Testis (tissue), 3 donors: ENCODE measurements around the gene NCK2. TPM values are rescaled to one million over a fixed set of nuclear protein-coding genes. Genes with fewer than 3 reads are reported as not detected.

ENCODE experiments used
- DNase-seq: peaks from one replicate; pipeline ENCODE4 v3.0.0-alpha.2; 2019
- H3K27ac ChIP-seq, 2 donors: fragments of 200-600 bp; sonication (generic); one replicate each; pipeline ENCODE4 v1.5.1; 2019
- H3K27me3 ChIP-seq: fragments of 200-600 bp; sonication (generic); one replicate; pipeline ENCODE4 v1.5.1; 2019
- H3K36me3 ChIP-seq: fragments of 200-600 bp; sonication (generic); one replicate; pipeline ENCODE4 v1.5.1; 2017; ENCODE audit warnings: low read depth; ENCODE audit errors: missing control alignments
- H3K4me1 ChIP-seq: fragments of 200-600 bp; sonication (generic); one replicate; pipeline ENCODE4 v1.5.1; 2019
- H3K4me3 ChIP-seq, 2 donors: fragments of 200-600 bp; sonication (generic); one replicate each; pipeline ENCODE4 v1.5.1; 2017 to 2019
- H3K9me3 ChIP-seq: fragments of 200-600 bp; sonication (generic); one replicate; pipeline ENCODE4 v1.5.1; 2017
- POLR2A ChIP-seq: fragments of 450-650 bp; IDR thresholded peaks from one replicate; pipeline ENCODE4 v1.6.1; 2017; ENCODE audit warnings: antibody characterized with exemption, mild to moderate bottlenecking, moderate library complexity
- WGBS, 2 donors: methylation state at CpG; one replicate each; pipeline ENCODE4 v1.1.5; 2018; 5-methylcytosine and 5-hydroxymethylcytosine counted together
- intact Hi-C: fragments of 100-400 bp; cut with DNase I; formaldehyde crosslinking; loops from one replicate; pipeline ENCODE4 v1.15.1; 2023; ENCODE audit warnings: low total_unique reads
- polyA plus RNA-seq: library from polyadenylated mRNA; stranded (reverse); fragments of 350-450 nt; fragmentation: Illumina TruSeq; extraction: RNeasy Lipid Tissue Mini Kit (QIAGEN cat#74804); gene quantifications from one replicate; pipeline ENCODE4 v1.2.3, GENCODE V29; 2014; ENCODE audit warnings: low read depth, low replicate concordance; ENCODE audit not compliant: insufficient read depth
- total RNA-seq, 2 donors: library from RNA; depleted of rRNA; stranded (reverse); fragments of >200 nt; gene quantifications; one replicate each; pipeline ENCODE4 v1.2.3, GENCODE V29; 2016
- TF ChIP-seq, protein P1 (sequence below), 3 experiments: fragments of 450-650 bp in 2 of 3; fragments of 200-600 bp in 1 of 3; sonication (generic) in 1 of 3; IDR thresholded peaks; one replicate each; pipeline ENCODE4 v1.5.1; 2016 to 2019; ENCODE audit warnings: antibody characterized with exemption in 3 of 3, mild to moderate bottlenecking in 2 of 3, moderate library complexity in 1 of 3

The NCK2 gene
- total and polyA plus RNA-seq, 3 donors from 2014 or later, result 67.7 to 168 (median 105) TPM

DNA sequence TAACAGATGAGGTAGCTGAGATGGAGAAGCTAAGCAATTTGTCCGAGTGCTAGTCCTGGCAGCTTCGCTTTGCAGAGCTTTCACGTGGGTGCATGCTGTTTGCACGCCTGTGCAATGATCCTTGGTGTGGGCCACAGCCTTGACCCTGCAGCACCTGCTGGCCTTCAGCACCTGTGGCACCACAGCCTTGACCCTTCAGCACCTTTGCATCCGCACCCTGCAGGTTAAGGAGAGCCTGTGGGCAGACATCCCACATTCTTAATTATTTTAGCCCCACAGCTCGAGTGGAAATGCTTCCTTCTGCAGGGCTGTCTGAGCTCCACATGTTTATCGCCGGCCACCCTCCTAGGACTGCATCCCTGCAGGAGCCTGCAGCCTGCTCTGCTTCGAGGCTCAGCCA is 19.3 kb downstream of the NCK2 start:
- DNase-seq, result no peak
- H3K27me3 ChIP-seq, result no peaks in the 10 kb centered on the region
- TF ChIP-seq, protein P1, sequence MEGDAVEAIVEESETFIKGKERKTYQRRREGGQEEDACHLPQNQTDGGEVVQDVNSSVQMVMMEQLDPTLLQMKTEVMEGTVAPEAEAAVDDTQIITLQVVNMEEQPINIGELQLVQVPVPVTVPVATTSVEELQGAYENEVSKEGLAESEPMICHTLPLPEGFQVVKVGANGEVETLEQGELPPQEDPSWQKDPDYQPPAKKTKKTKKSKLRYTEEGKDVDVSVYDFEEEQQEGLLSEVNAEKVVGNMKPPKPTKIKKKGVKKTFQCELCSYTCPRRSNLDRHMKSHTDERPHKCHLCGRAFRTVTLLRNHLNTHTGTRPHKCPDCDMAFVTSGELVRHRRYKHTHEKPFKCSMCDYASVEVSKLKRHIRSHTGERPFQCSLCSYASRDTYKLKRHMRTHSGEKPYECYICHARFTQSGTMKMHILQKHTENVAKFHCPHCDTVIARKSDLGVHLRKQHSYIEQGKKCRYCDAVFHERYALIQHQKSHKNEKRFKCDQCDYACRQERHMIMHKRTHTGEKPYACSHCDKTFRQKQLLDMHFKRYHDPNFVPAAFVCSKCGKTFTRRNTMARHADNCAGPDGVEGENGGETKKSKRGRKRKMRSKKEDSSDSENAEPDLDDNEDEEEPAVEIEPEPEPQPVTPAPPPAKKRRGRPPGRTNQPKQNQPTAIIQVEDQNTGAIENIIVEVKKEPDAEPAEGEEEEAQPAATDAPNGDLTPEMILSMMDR (IDR thresholded peaks at IDR 0.05), result no peak
- no peak for TF ChIP-seq POLR2A
- intact Hi-C loops, result no loop called here
- no peak overlapping the region for H3K4me3 ChIP-seq
- 51 to 56% methylated on average over 6 to 9 of the region's 9 CpGs for WGBS, 2 donors
- no peaks in the 10 kb centered on the region for H3K9me3 ChIP-seq
- peaks cover 30% of the 10 kb centered on the region for H3K4me1 ChIP-seq
- no peaks in the 10 kb centered on the region for H3K36me3 ChIP-seq
- H3K27ac ChIP-seq, result no peak overlapping the region

- no peak for DNase-seq
- WGBS, 2 donors, result 88 to 89% methylated on average over 10 of the region's 10 CpGs
- no peaks in the 10 kb centered on the region for H3K9me3 ChIP-seq
These were observed 20.9 kb downstream of the NCK2 start for GRCh38 chr2:105765415-105766299.

DNA sequence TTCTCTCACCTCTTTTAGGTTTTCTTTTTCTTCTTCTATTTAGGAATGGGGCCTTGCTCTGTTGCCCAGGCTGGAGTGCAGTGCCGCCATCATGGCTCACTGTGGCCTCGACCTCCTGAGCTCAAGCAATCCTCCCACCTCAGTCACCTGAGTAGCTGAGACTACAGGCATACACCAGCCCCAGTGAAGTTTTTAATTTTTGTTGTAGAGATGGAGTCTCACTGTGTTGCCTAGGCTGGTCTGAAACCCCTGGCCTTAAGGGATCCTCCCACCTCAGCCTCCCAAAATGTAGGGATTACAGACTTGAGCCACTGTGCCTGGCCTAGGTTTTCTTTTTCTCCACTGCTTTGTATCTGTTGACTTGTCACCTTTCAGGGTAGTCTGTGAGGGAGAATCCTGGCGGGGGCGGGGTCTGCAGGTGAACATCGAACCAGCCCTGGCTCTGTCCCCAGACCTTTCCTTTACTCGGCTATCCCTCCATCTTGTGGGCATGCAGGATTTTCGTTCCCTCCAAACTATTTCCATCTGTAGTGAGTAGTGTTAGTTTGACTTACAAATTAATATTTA is 21.7 kb downstream of the NCK2 start:
- intact Hi-C loops, result no loop called here
- no peaks in the 10 kb centered on the region for H3K36me3 ChIP-seq
- H3K4me1 ChIP-seq, result peaks cover 32% of the 10 kb centered on the region
- no peaks in the 10 kb centered on the region for H3K9me3 ChIP-seq
- no peak for TF ChIP-seq POLR2A
- TF ChIP-seq, protein P1 (IDR thresholded peaks at IDR 0.05), result no peak
- H3K27ac ChIP-seq, result no peak overlapping the region
- DNase-seq, result no peak
- WGBS, 2 donors, result 85 to 88% methylated on average over 7 of the region's 7 CpGs
- H3K27me3 ChIP-seq, result no peaks in the 10 kb centered on the region
- no peak overlapping the region for H3K4me3 ChIP-seq

More at GRCh38 chr2:105765415-105766299, 20.9 kb downstream of the NCK2 start:
- no peak for TF ChIP-seq POLR2A
- TF ChIP-seq, protein P1 (IDR thresholded peaks at IDR 0.05), result no peak
- intact Hi-C loops, result no loop called here
- no peak overlapping the region for H3K27ac ChIP-seq
- peaks cover 36% of the 10 kb centered on the region for H3K4me1 ChIP-seq
- no peak overlapping the region for H3K4me3 ChIP-seq
- H3K27me3 ChIP-seq, result no peaks in the 10 kb centered on the region
- no peaks in the 10 kb centered on the region for H3K36me3 ChIP-seq

DNA sequence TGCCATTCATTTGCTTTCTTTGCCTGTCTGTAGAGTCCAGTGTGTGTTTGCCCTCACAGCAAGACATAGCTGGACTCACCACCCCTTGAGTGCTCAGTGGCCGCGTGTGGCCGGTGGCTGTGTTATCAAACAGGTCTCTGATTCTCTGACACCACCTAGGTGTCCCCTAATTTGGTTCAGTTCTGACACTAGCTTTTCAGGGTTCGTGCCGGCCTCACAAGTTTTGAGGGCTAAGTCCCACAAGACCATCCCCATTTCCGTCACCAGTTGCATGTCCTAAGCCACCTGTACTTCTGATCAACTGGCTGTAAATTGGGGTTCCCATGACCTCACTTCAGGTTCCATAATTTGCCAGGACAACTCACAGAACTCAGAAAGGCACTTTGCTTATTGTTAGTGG is 23.5 kb downstream of the NCK2 start:
- no peaks in the 10 kb centered on the region for H3K27me3 ChIP-seq
- DNase-seq, result no peak
- H3K4me1 ChIP-seq, result peaks cover 38% of the 10 kb centered on the region
- H3K9me3 ChIP-seq, result no peaks in the 10 kb centered on the region
- TF ChIP-seq, protein P1 (IDR thresholded peaks at IDR 0.05), result no peak
- no peak for TF ChIP-seq POLR2A
- H3K4me3 ChIP-seq, result no peak overlapping the region
- H3K36me3 ChIP-seq, result no peaks in the 10 kb centered on the region
- intact Hi-C loops, result no loop called here
- WGBS, 2 donors, result 83 to 99% methylated on average over 6 of the region's 6 CpGs
- H3K27ac ChIP-seq, result no peak overlapping the region
